H7 (cell line): Measurements from ENCODE around the gene RALGAPA2. TPM values are rescaled to one million over a fixed set of nuclear protein-coding genes. Genes with fewer than 3 reads are reported as not detected.

ENCODE experiments used
- DNase-seq: peaks from one replicate; pipeline ENCODE4 v3.0.0; 2012
- H3K27me3 ChIP-seq: 2 replicates; pipeline ENCODE4 v1.6.0; 2011; ENCODE audit warnings: mild to moderate bottlenecking, low read length; ENCODE audit not compliant: control insufficient read depth, insufficient read depth
- H3K36me3 ChIP-seq: replicated peaks from 2 replicates; pipeline ENCODE4 v1.5.1; 2011; ENCODE audit warnings: low read length; ENCODE audit not compliant: control insufficient read depth, insufficient read depth
- H3K4me3 ChIP-seq: 2 replicates; pipeline ENCODE4 v1.5.1; 2011; ENCODE audit warnings: low read depth, mild to moderate bottlenecking, control low read depth, low read length, moderate library complexity; ENCODE audit not compliant: insufficient read depth
- total RNA-seq: library from RNA; depleted of rRNA; stranded (reverse); fragments of >200 nt; shearing (Covaris generic); gene quantifications from 2 replicates; pipeline ENCODE4 v1.2.3, GENCODE V29; 2014

Gene RALGAPA2
- total RNA-seq, 1 experiment from 2014 or later, result 6.1 TPM

GRCh38 chr20:20608641-20609040 is 103.8 kb downstream of the RALGAPA2 start:
- H3K27me3 ChIP-seq, result no peaks in the 10 kb centered on the region

GRCh38 chr20:20608041-20608440 is 104.4 kb downstream of the RALGAPA2 start:
- no peaks in the 10 kb centered on the region; the same call in 1 of the 2 replicates for H3K36me3 ChIP-seq
- DNase-seq, result no peak
- no peak overlapping the region for H3K4me3 ChIP-seq
- H3K27me3 ChIP-seq, result no peaks in the 10 kb centered on the region

More at GRCh38 chr20:20608641-20609040, 103.8 kb downstream of the RALGAPA2 start:
- no peak for DNase-seq
- Histone ChIP-seq H3K36me3 (no peaks in the 10 kb centered on the region; the same call in 1 of the 2 replicates), H3K4me3 (no peak overlapping the region)

GRCh38 chr20:20606881-20607280 is 105.6 kb downstream of the RALGAPA2 start:
- no peak for DNase-seq
- H3K4me3 ChIP-seq, result no peak overlapping the region
- H3K36me3 ChIP-seq, result no peaks in the 10 kb centered on the region; the same call in 1 of the 2 replicates
- no peaks in the 10 kb centered on the region for H3K27me3 ChIP-seq

GRCh38 chr20:20606050-20606449 is 106.4 kb downstream of the RALGAPA2 start:
- H3K36me3 ChIP-seq, result no peaks in the 10 kb centered on the region; the same call in 1 of the 2 replicates
- no peak for DNase-seq
- H3K27me3 ChIP-seq, result no peaks in the 10 kb centered on the region
- H3K4me3 ChIP-seq, result no peak overlapping the region

GRCh38 chr20:20604907-20605306 is 107.5 kb downstream of the RALGAPA2 start:
- no peak for DNase-seq
- H3K27me3 ChIP-seq, result no peaks in the 10 kb centered on the region
- no peaks in the 10 kb centered on the region; the same call in 1 of the 2 replicates for H3K36me3 ChIP-seq
- no peak overlapping the region for H3K4me3 ChIP-seq

GRCh38 chr20:20604357-20604756 is 108.1 kb downstream of the RALGAPA2 start:
- Histone ChIP-seq H3K4me3 (no peak overlapping the region), H3K36me3 (no peaks in the 10 kb centered on the region), H3K27me3 (no peaks in the 10 kb centered on the region)
- DNase-seq, result no peak

- Histone ChIP-seq H3K4me3 (no peak overlapping the region), H3K27me3 (no peaks in the 10 kb centered on the region), H3K36me3 (no peaks in the 10 kb centered on the region)
- DNase-seq, result no peak
Observed at GRCh38 chr20:20603339-20603990, 109.0 kb downstream of the RALGAPA2 start.

GRCh38 chr20:20597966-20598365 is 114.5 kb downstream of the RALGAPA2 start:
- Histone ChIP-seq H3K36me3 (no peaks in the 10 kb centered on the region), H3K4me3 (no peak overlapping the region), H3K27me3 (no peaks in the 10 kb centered on the region)
- DNase-seq, result no peak

- H3K27me3 ChIP-seq, result no peaks in the 10 kb centered on the region
- no peak overlapping the region for H3K4me3 ChIP-seq
- no peaks in the 10 kb centered on the region; the same call in 1 of the 2 replicates for H3K36me3 ChIP-seq
- DNase-seq, result no peak
Observed at GRCh38 chr20:20594171-20594530, 118.3 kb downstream of the RALGAPA2 start.

GRCh38 chr20:20593447-20594170 is 118.8 kb downstream of the RALGAPA2 start:
- H3K27me3 ChIP-seq, result no peaks in the 10 kb centered on the region
- DNase-seq, result peak; percentile 64
- H3K36me3 ChIP-seq, result no peaks in the 10 kb centered on the region; the same call in 1 of the 2 replicates
- no peak overlapping the region for H3K4me3 ChIP-seq

GRCh38 chr20:20585146-20585545 is 127.3 kb downstream of the RALGAPA2 start:
- Histone ChIP-seq H3K4me3 (no peak overlapping the region), H3K27me3 (no peaks in the 10 kb centered on the region), H3K36me3 (no peaks in the 10 kb centered on the region; the same call in 1 of the 2 replicates)
- DNase-seq, result no peak

- H3K36me3 ChIP-seq, result no peaks in the 10 kb centered on the region; the same call in 1 of the 2 replicates
- DNase-seq, result no peak
- H3K4me3 ChIP-seq, result no peak overlapping the region
- H3K27me3 ChIP-seq, result no peaks in the 10 kb centered on the region
Observed at GRCh38 chr20:20582734-20583133, 129.7 kb downstream of the RALGAPA2 start.

- Histone ChIP-seq H3K27me3 (no peaks in the 10 kb centered on the region), H3K36me3 (no peaks in the 10 kb centered on the region; the same call in 1 of the 2 replicates), H3K4me3 (no peak overlapping the region)
- DNase-seq, result no peak
Observed at GRCh38 chr20:20580139-20580538, 132.3 kb downstream of the RALGAPA2 start.

- no peaks in the 10 kb centered on the region; the same call in 1 of the 2 replicates for H3K36me3 ChIP-seq
- no peak for DNase-seq
- no peak overlapping the region for H3K4me3 ChIP-seq
- H3K27me3 ChIP-seq, result no peaks in the 10 kb centered on the region
Observed at GRCh38 chr20:20578838-20579237, 133.6 kb downstream of the RALGAPA2 start.

- no peaks in the 10 kb centered on the region for H3K36me3 ChIP-seq
- no peaks in the 10 kb centered on the region for H3K27me3 ChIP-seq
- no peak for DNase-seq
- no peak overlapping the region for H3K4me3 ChIP-seq
Observed at GRCh38 chr20:20573797-20574196, 138.6 kb downstream of the RALGAPA2 start.
